GM18951 (cell line): ENCODE results near the gene TNIP1.

Source experiments
- POLR2A ChIP-seq: IDR thresholded peaks from 4 replicates; pipeline ENCODE4 v1.6.1; 2011; ENCODE audit warnings: mild to moderate bottlenecking; ENCODE audit not compliant: insufficient read length, insufficient read depth; ENCODE audit errors: extremely low read depth
- in situ Hi-C: fragments of 300-500 bp; cut with MboI; formaldehyde crosslinking; loops from one replicate; pipeline ENCODE4 v1.12.0; 2022; ENCODE audit warnings: low sequenced_read_pairs, mixed read lengths, inconsistent platforms; ENCODE audit not compliant: unreplicated experiment

TNIP1 gene

DNA sequence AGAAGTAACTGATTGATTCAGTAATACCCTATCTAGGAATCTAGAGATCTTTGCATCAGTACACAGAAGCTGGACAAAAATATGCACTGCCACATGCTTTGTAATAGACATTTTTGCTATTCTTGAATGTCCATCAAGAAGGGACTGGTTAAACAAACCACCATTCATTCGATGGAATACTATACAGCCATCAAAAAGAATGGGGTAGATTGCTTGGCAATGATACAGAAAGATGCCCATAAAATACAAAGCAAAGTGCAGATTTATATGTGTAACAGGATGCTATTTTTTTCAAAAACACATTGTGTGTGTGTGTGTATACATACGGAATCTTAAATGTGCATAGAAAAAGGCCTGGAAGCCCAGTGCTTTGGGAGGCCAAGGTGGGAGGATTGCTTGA, 7.6 kb downstream of the TNIP1 start:
- in situ Hi-C loops, result no loop called here
- no peak for TF ChIP-seq POLR2A

DNA sequence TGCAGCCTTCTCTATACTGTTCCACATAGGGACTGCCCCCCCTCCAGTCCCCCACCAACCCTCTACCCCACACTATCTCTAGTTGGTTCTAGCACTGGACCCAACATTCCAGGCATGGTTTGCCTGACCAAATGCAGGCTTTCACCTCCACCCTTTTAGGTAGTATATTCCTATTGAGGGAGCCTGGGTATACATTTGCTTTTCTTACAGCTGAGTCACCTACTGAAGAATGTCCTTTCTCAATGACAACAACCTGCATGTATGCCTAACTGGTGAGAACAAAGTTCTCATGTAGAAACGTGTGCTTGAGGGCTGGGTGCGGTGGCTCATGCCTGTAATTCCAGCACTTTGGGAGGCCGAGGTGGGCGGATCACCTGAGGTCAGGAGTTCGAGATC, 8.2 kb downstream of the TNIP1 start:
- no peak for TF ChIP-seq POLR2A
- in situ Hi-C loops, result no loop called here

DNA sequence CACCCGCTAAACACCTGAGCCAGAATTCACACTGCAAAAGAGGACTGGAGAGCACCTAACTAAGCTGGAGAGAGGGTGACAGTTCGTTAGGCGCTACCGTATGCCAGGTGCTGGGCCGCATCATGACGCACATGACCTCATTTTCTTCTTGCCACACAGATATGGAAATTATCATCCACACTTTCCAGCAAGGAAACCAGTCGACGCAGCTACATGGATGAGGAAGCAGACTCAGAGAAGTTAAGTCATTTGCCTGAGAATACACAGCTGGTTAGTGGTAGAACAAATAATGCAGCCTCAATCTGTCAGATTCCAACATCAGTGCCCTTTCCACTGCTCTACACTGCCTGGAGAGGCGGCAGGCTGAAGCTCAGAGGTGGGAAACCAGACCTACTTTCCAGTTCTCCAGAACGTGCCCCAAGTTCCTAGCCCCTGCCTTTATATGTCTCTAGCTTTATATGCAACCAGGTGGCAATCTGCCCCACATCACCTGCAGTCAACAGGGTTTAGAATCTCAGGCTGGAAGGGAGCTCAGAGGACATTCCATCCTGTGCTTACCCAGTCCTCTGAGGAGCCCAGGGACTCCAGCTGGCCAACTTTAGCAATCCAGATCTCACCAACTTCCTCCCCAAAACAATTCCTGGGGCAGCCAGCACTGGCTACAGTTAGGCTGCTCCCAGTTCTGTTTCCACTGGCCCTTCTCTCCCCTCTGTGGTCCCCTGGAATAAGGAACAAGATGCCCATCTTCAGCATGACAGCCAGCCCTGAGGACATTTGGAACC, 8.8 kb downstream of the TNIP1 start:
- TF ChIP-seq POLR2A, result no peak
- in situ Hi-C loops, result no loop called here

GRCh38 chr5:151071021-151071420, 9.8 kb downstream of the TNIP1 start:
- in situ Hi-C loops, result no loop called here
- no peak for TF ChIP-seq POLR2A

- no peak for TF ChIP-seq POLR2A
- in situ Hi-C loops, result no loop called here
These were observed 10.4 kb downstream of the TNIP1 start for GRCh38 chr5:151070449-151070848.

DNA sequence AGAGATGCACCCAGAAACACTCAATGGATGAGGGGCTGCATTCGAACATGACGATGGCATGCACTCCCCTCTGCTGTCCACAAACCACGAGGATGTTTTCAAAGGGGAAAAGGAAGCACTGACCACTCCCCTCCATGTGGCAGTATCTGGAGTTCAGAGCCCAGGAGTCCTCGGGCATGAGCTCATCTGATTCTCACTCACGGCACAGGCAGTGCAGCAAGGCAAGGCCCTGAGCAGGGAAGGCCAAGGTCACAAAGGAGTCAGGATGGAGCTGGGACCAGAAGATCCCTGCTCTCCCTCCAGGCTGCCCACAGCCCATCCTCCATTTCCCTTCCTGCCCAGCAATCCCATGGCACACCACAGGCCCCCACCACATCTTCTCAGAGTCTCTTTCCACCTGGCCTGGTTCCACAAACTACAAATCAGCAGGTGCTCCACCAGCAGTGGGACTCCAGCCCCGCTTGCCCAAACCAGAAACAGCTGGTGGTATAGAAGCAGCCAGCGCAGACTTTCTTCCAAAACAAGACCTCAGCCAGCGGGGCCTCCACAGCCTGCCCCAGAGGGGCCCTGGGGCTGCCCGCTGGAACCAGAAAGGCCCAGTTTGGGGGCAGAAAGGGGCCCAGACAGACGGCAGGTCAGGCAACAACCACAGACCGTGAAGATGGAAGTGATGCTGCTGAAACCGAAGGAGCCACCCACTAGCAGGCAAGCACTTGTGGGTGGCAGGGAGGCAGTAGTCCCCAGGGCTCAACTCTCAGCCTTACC, 12.2 kb downstream of the TNIP1 start:
- in situ Hi-C loops, result no loop called here
- peak; percentile 9 for TF ChIP-seq POLR2A

- TF ChIP-seq POLR2A, result no peak
- in situ Hi-C loops, result no loop called here
These were observed 13.0 kb downstream of the TNIP1 start for GRCh38 chr5:151067632-151068432.

- in situ Hi-C loops, result no loop called here
- TF ChIP-seq POLR2A, result no peak
These were observed 13.9 kb downstream of the TNIP1 start for GRCh38 chr5:151066920-151067319.

GRCh38 chr5:151065609-151066008, 15.2 kb downstream of the TNIP1 start:
- in situ Hi-C loops, result no loop called here
- no peak for TF ChIP-seq POLR2A

DNA sequence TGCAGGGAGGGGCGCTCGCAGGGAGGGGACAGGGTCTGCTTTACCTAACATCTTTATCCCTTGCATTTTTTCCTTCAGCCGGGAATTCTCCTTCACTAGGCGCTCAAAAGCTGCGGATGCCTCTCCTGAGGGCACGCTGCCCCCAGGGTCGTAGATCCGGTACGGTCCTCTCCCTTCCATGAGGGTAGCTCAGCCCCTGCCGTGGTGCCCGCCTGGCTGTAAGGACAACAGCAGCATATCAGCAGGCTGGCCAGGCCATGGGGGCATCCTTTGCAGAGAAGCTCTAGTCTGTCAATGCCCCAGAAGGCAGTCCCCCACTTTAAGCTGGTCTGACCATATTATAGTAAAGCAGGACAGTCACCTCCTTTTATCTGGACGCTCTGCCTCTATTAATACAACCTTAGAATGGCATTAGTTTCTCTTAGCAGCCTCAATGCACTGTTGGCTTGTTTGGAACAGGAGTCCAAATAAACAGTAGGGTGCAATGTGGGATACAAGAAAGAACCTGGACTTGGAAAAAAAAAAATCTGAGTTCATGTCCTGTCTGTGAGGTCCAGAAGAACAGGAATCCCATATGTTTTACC, 15.8 kb downstream of the TNIP1 start:
- in situ Hi-C loops, result no loop called here
- TF ChIP-seq POLR2A, result no peak

DNA sequence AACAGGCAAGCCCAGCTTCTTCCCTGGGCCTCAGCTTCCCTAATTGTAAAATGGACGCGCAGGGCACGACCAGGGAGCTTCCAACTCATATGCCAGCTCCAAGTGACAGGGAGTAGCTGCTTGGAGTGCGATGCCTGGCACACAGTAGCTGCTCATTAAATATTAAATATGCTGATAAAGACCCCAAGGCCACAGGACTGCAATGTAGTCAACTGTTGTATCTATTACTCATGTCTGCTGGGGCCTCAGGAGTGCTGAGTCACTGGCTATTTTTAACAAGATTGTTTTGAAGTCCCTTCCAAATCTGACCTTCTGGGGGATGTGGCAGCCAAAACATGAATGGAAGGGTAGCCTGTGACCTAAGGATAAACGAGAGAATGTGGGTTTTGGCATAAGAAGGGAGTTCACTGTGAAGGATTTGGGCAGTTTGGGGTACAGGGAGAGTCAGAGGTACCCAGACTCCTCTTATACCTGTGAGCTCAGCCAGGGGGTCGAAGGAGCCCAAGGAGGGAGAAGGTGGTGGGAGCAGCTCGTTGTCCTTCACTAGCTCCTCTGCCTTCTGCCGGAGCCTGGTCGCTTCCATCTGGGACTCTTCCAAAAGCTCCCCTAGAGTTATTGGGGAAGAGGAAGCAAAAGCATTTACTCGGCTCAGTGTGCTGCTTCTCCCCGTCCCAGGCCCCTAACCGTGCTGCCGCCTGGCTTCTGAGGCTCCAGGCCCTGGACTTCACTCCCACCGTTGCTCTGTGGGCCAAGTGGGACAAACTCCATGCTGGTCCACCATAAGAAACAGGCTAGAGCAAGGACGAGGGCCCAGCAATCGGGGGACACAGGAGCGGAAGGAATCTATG, 17.5 kb downstream of the TNIP1 start:
- in situ Hi-C loops, result no loop called here
- TF ChIP-seq POLR2A, result no peak

GRCh38 chr5:151062405-151063141, 18.3 kb downstream of the TNIP1 start:
- in situ Hi-C loops, result no loop called here
- no peak for TF ChIP-seq POLR2A
